Suprapubic skin (tissue), 4 donors: ENCODE measurements around the gene UNC5B.

Experiments used
- POLR2A ChIP-seq, 2 donors: fragments of 450-650 bp; IDR thresholded peaks; one replicate each; pipeline ENCODE4 v1.6.1; 2017; ENCODE audit warnings: antibody characterized with exemption in 2 of 2, mild to moderate bottlenecking in 2 of 2, moderate library complexity in 2 of 2
- POLR2AphosphoS5 ChIP-seq, 3 donors: sonication (generic); formaldehyde crosslinking; IDR thresholded peaks; one replicate each; pipeline ENCODE4 v1.6.1; 2017; ENCODE audit warnings: antibody characterized with exemption in 3 of 3
- TF ChIP-seq, protein P1 (sequence below), 2 donors: fragments of 200-600 bp in 1 of 2; fragments of 450-650 bp in 1 of 2; sonication (generic) in 1 of 2; IDR thresholded peaks; one replicate each; pipeline ENCODE4 v1.5.1; 2016 to 2019; ENCODE audit warnings: antibody characterized with exemption in 2 of 2, mild to moderate bottlenecking in 1 of 2, moderate library complexity in 1 of 2

DNA sequence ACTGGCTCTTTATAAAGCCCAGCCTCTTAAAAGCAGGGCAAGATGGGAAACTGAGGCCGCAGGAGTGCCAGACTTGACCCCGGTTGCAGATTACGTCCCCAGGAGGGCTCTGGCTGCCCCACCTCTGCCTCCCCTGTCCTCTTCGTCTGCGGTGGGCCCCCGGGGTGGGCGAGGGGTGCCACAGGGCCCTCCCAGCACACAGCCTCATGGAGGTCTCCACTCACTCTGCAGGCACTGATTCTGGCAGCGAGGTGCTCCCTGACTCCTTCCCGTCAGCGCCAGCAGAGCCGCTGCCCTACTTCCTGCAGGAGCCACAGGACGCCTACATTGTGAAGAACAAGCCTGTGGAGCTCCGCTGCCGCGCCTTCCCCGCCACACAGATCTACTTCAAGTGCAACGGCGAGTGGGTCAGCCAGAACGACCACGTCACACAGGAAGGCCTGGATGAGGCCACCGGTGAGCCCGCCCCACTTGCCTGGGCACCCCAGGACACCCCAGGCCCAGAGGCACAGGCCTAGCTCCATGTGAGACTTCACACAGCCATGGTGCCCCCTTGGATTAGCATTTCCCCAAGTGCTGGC is 67.3 kb downstream of the UNC5B start:
- TF ChIP-seq, protein P1, sequence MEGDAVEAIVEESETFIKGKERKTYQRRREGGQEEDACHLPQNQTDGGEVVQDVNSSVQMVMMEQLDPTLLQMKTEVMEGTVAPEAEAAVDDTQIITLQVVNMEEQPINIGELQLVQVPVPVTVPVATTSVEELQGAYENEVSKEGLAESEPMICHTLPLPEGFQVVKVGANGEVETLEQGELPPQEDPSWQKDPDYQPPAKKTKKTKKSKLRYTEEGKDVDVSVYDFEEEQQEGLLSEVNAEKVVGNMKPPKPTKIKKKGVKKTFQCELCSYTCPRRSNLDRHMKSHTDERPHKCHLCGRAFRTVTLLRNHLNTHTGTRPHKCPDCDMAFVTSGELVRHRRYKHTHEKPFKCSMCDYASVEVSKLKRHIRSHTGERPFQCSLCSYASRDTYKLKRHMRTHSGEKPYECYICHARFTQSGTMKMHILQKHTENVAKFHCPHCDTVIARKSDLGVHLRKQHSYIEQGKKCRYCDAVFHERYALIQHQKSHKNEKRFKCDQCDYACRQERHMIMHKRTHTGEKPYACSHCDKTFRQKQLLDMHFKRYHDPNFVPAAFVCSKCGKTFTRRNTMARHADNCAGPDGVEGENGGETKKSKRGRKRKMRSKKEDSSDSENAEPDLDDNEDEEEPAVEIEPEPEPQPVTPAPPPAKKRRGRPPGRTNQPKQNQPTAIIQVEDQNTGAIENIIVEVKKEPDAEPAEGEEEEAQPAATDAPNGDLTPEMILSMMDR (IDR thresholded peaks at IDR 0.05), result no peak
- TF ChIP-seq POLR2A (IDR thresholded peaks at IDR 0.05) (no peak), POLR2AphosphoS5 (IDR thresholded peaks at IDR 0.05) (no peak)
